Keratinocyte (primary cell): ENCODE results near the gene COL6A2. TPM values are rescaled to one million over a fixed set of nuclear protein-coding genes. Genes with fewer than 3 reads are reported as not detected.

ENCODE experiments used
- DNase-seq: peaks from one replicate; pipeline ENCODE4 v3.0.0-alpha.2; 2011; ENCODE audit warnings: low read depth, missing footprints, low spot score
- FAIRE-seq: peaks from 2 replicates; lab custom pipeline; 2011; peaks lifted over from hg19 to GRCh38; lab: Jason Lieb, UNC
- H2AFZ ChIP-seq: 2 replicates; pipeline ENCODE4 v1.6.0; 2012; ENCODE audit warnings: low read length, control low read depth, inconsistent platforms; ENCODE audit not compliant: control insufficient read depth
- H3K27ac ChIP-seq: 2 replicates; pipeline ENCODE4 v1.5.1; 2011; ENCODE audit warnings: low read length; ENCODE audit not compliant: control insufficient read depth, insufficient read depth
- H3K27me3 ChIP-seq: 3 replicates; pipeline ENCODE4 v1.6.0; 2011; ENCODE audit warnings: low read length; ENCODE audit not compliant: control insufficient read depth, insufficient read depth; ENCODE audit errors: extremely low read depth
- H3K36me3 ChIP-seq, 2 experiments: 2 replicates in 1 of 2; 3 replicates in 1 of 2; pipeline ENCODE4 v1.5.1; 2011; ENCODE audit warnings: low read length in 2 of 2, mild to moderate bottlenecking in 1 of 2; ENCODE audit not compliant: control insufficient read depth in 2 of 2, insufficient read depth in 2 of 2; ENCODE audit errors: extremely low read depth in 1 of 2
- H3K4me1 ChIP-seq: 3 replicates; pipeline ENCODE4 v1.5.1; 2011; ENCODE audit warnings: low read length; ENCODE audit not compliant: control insufficient read depth, insufficient read depth; ENCODE audit errors: extremely low read depth
- H3K4me2 ChIP-seq: 3 replicates; pipeline ENCODE4 v1.6.0; 2011; ENCODE audit warnings: low read depth, low read length; ENCODE audit not compliant: control insufficient read depth, insufficient read depth; ENCODE audit errors: extremely low read depth
- H3K4me3 ChIP-seq, 3 experiments: fragments of 200-600 bp in 1 of 3; sonication (generic) in 1 of 3; 2 replicates in 2 of 3; 3 replicates in 1 of 3; pipeline ENCODE4 v1.5.1; 2011 to 2016; ENCODE audit warnings: low read length in 3 of 3, mild to moderate bottlenecking in 3 of 3, control low read depth in 2 of 3, inconsistent platforms in 1 of 3, low read depth in 1 of 3, mixed read lengths in 1 of 3, mixed run types in 1 of 3, moderate library complexity in 1 of 3; ENCODE audit not compliant: control insufficient read depth in 2 of 3, insufficient read depth in 2 of 3; ENCODE audit errors: extremely low read depth in 1 of 3
- H3K79me2 ChIP-seq: 2 replicates; pipeline ENCODE4 v1.6.0; 2012; ENCODE audit warnings: low read length; ENCODE audit not compliant: control insufficient read depth, insufficient read depth
- H3K9ac ChIP-seq: 3 replicates; pipeline ENCODE4 v1.6.0; 2011; ENCODE audit warnings: low read length; ENCODE audit not compliant: control insufficient read depth, insufficient read depth; ENCODE audit errors: extremely low read depth
- H3K9me1 ChIP-seq: 3 replicates; pipeline ENCODE4 v1.6.0; 2011; ENCODE audit warnings: low read length; ENCODE audit not compliant: control insufficient read depth, insufficient read depth; ENCODE audit errors: extremely low read depth
- H3K9me3 ChIP-seq: 2 replicates; pipeline ENCODE4 v1.5.1; 2012; ENCODE audit warnings: low read depth, low read length; ENCODE audit not compliant: control insufficient read depth
- H4K20me1 ChIP-seq: 3 replicates; pipeline ENCODE4 v1.6.0; 2011; ENCODE audit warnings: low read length; ENCODE audit not compliant: control insufficient read depth, insufficient read depth; ENCODE audit errors: extremely low read depth
- CTCF ChIP-seq, 3 experiments: IDR thresholded peaks in 1 of 3; conservative IDR thresholded peaks in 1 of 3; optimal IDR thresholded peaks in 1 of 3; 2 replicates in 2 of 3; 3 replicates in 1 of 3; pipeline versions ENCODE3 to v1.5.1; 2011; ENCODE audit warnings: low read length in 3 of 3, mild to moderate bottlenecking in 3 of 3, moderate library complexity in 2 of 3, control low read depth in 1 of 3, inconsistent platforms in 1 of 3; ENCODE audit not compliant: insufficient read depth in 2 of 3; ENCODE audit errors: extremely low read depth in 1 of 3
- EZH2 ChIP-seq: IDR thresholded peaks from one replicate; pipeline ENCODE4 v1.6.1; 2012; ENCODE audit warnings: inconsistent platforms, mild to moderate bottlenecking, low read length, moderate library complexity
- dilution Hi-C: fragments of 300-500 bp; cut with MboI; formaldehyde crosslinking; loops from one replicate; pipeline ENCODE4 v1.7.0; 2020; ENCODE audit warnings: low sequenced_read_pairs; ENCODE audit not compliant: extremely low pct_ligation_motif_present
- polyA plus RNA-seq, 5 experiments: library from polyadenylated mRNA; depleted of rRNA in 3 of 5; stranded (reverse) in 3 of 5; stranded (forward) in 1 of 5; unstranded in 1 of 5; fragments of >200 nt; gene quantifications; 1 replicate in 1 of 5; 2 replicates in 3 of 5; 3 replicates in 1 of 5; pipeline versions ENCODE4 v1.2.1 to v1.2.3, GENCODE V29; 2011 to 2012; ENCODE audit warnings: missing spikeins in 2 of 5, low read depth in 1 of 5, low replicate concordance in 1 of 5

The COL6A2 gene
- polyA plus RNA-seq, 1 donor (not counting 4 experiments of a cell fraction or from before 2014, with no cell fraction given): 0.03 TPM

GRCh38 chr21:46057710-46058241 is 40.1 kb upstream of the COL6A2 start:
- dilution Hi-C loops: no loop called here
- TF ChIP-seq CTCF (optimal IDR thresholded peaks at IDR 0.05 in 1 of 3, IDR thresholded peaks at IDR 0.05 in 1 of 3, conservative IDR thresholded peaks at IDR 0.05 in 1 of 3; ENCODE audit: extremely low read depth in 1 of 3, insufficient read depth in 2 of 3, low read length in 3 of 3) (no peak), EZH2 (no peak)
- Histone ChIP-seq H3K9ac (no peak overlapping the region), H3K36me3 (no peaks in the 10 kb centered on the region), H3K27ac (no peak overlapping the region), H3K4me2 (no peak overlapping the region), H4K20me1 (no peaks in the 10 kb centered on the region), H3K4me3 (no peak overlapping the region), H3K79me2 (no peaks in the 10 kb centered on the region), H3K9me1 (no peaks in the 10 kb centered on the region), H3K9me3 (peaks cover 17% of the 10 kb centered on the region), H3K27me3 (peaks cover 18% of the 10 kb centered on the region), H3K4me1 (peaks cover 6% of the 10 kb centered on the region), H2AFZ (no peak overlapping the region)
- DNase-seq: no peak
- no peak for FAIRE-seq

GRCh38 chr21:46058431-46059145 is 39.3 kb upstream of the COL6A2 start:
- no peak for TF ChIP-seq EZH2
- no peak for TF ChIP-seq CTCF (optimal IDR thresholded peaks at IDR 0.05 in 1 of 3, IDR thresholded peaks at IDR 0.05 in 1 of 3, conservative IDR thresholded peaks at IDR 0.05 in 1 of 3; ENCODE audit: extremely low read depth in 1 of 3, insufficient read depth in 2 of 3, low read length in 3 of 3)
- H4K20me1 ChIP-seq: no peaks in the 10 kb centered on the region
- no peak overlapping the region for H3K4me3 ChIP-seq
- FAIRE-seq (no peak), DNase-seq (no peak)
- H3K27me3 ChIP-seq: peaks cover 18% of the 10 kb centered on the region
- H3K4me2 ChIP-seq: no peak overlapping the region
- no peak overlapping the region for H3K27ac ChIP-seq
- H3K9ac ChIP-seq: no peak overlapping the region
- peaks cover 20% of the 10 kb centered on the region for H3K9me3 ChIP-seq
- no peaks in the 10 kb centered on the region for H3K79me2 ChIP-seq
- dilution Hi-C loops: no loop called here
- H2AFZ ChIP-seq: no peak overlapping the region
- H3K36me3 ChIP-seq: no peaks in the 10 kb centered on the region
- peaks cover 6% of the 10 kb centered on the region for H3K4me1 ChIP-seq
- H3K9me1 ChIP-seq: no peaks in the 10 kb centered on the region
